GM10266 (cell line): Measurements from ENCODE around the gene CD8B.
"Not testable (repeated sequence)": the region's sequence is repeated elsewhere in the genome, so short reads cannot be mapped to it uniquely, and the experiment has no call there.

ENCODE experiments used
- DNase-seq: peaks from one replicate; pipeline ENCODE4 v3.0.0; 2012; ENCODE audit errors: extremely low spot score

Gene CD8B

GRCh38 chr2:86861628-86862379 is at the start of gene CD8B:
CD8B (minus strand) TSS chr2:86861886; CDS start chr2:86861865, 21 bp downstream.
- DNase-seq = not testable (repeated sequence)

GRCh38 chr2:86905868-86906267 is 44.2 kb upstream of the CD8B start:
- not testable (repeated sequence) for DNase-seq

GRCh38 chr2:86900687-86901086 is 39.0 kb upstream of the CD8B start:
- not testable (repeated sequence) for DNase-seq

GRCh38 chr2:86886026-86886425 is 24.3 kb upstream of the CD8B start:
- not testable (repeated sequence) for DNase-seq

GRCh38 chr2:86882865-86883264 is 21.2 kb upstream of the CD8B start:
- not testable (repeated sequence) for DNase-seq

GRCh38 chr2:86882118-86882665 is 20.5 kb upstream of the CD8B start:
- not testable (repeated sequence) for DNase-seq

- not testable (repeated sequence) for DNase-seq
Measured at GRCh38 chr2:86878986-86879385, 17.3 kb upstream of the CD8B start.

GRCh38 chr2:86870941-86871340 is 9.3 kb upstream of the CD8B start:
- not testable (repeated sequence) for DNase-seq

- DNase-seq = not testable (repeated sequence)
Measured at GRCh38 chr2:86868895-86869468, 7.3 kb upstream of the CD8B start.

- DNase-seq = not testable (repeated sequence)
Measured at GRCh38 chr2:86862380-86862703, 656 bp upstream of the CD8B start.

GRCh38 chr2:86861175-86861574 is 511 bp downstream of the CD8B start:
- not testable (repeated sequence) for DNase-seq

GRCh38 chr2:86860573-86860972 is 1.1 kb downstream of the CD8B start:
- DNase-seq = not testable (repeated sequence)

- not testable (repeated sequence) for DNase-seq
Measured at GRCh38 chr2:86857688-86858087, 4.0 kb downstream of the CD8B start.

GRCh38 chr2:86856498-86856897 is 5.2 kb downstream of the CD8B start:
- not testable (repeated sequence) for DNase-seq

- not testable (repeated sequence) for DNase-seq
Measured at GRCh38 chr2:86855981-86856380, 5.7 kb downstream of the CD8B start.

GRCh38 chr2:86851581-86851980 is 10.1 kb downstream of the CD8B start:
- DNase-seq = not testable (repeated sequence)

GRCh38 chr2:86842607-86843234 is 19.0 kb downstream of the CD8B start:
- not testable (repeated sequence) for DNase-seq

- not testable (repeated sequence) for DNase-seq
Measured at GRCh38 chr2:86841330-86841729, 20.4 kb downstream of the CD8B start.

- DNase-seq = not testable (repeated sequence)
Measured at GRCh38 chr2:86839871-86840548, 21.7 kb downstream of the CD8B start.

GRCh38 chr2:86839455-86839854 is 22.2 kb downstream of the CD8B start:
- not testable (repeated sequence) for DNase-seq

- not testable (repeated sequence) for DNase-seq
Measured at GRCh38 chr2:86837714-86838113, 24.0 kb downstream of the CD8B start.
